Pancreas (tissue), 10 donors: ENCODE measurements around the gene IL16. TPM values are rescaled to one million over a fixed set of nuclear protein-coding genes. Genes with fewer than 3 reads are reported as not detected.

Source experiments
- ATAC-seq, 4 donors: fragments of 200-7000 bp; cut with Tn5 transposase; one replicate each; pipeline versions ENCODE4 v1.8.0 to v1.9.1; 2020; ENCODE audit warnings: mild to moderate bottlenecking in 4 of 4, moderate library complexity in 4 of 4
- DNase-seq, 6 donors: peaks; one replicate each; pipeline ENCODE4 v3.0.0-alpha.2; 2020
- FAIRE-seq: peaks from 2 replicates; lab custom pipeline; 2012; peaks lifted over from hg19 to GRCh38; lab: Jason Lieb, UNC
- H3K27ac ChIP-seq, 4 donors: fragments of 200-600 bp; sonication (generic); 1 replicate in 3 of 4; 2 replicates in 1 of 4; pipeline versions ENCODE4 v1.5.0 to v1.8.0; 2020
- H3K27me3 ChIP-seq, 4 donors: fragments of 200-600 bp; one replicate each; pipeline ENCODE4 v1.8.0; 2021
- H3K36me3 ChIP-seq, 3 donors: fragments of 200-600 bp; sonication (generic) in 1 of 3; one replicate each; pipeline versions ENCODE4 v1.5.0 to v1.8.0; 2020 to 2021
- H3K4me1 ChIP-seq, 3 donors: fragments of 200-600 bp; one replicate each; pipeline ENCODE4 v1.8.0; 2021
- H3K4me3 ChIP-seq, 4 donors: fragments of 200-600 bp; sonication (generic) in 2 of 4; one replicate each; pipeline versions ENCODE4 v1.5.0 to v1.8.0; 2020 to 2021
- H3K9me3 ChIP-seq, 4 donors: fragments of 200-600 bp; one replicate each; pipeline ENCODE4 v1.8.0; 2021
- CTCF ChIP-seq, 4 donors: fragments of 200-600 bp; sonication (generic) in 3 of 4; IDR thresholded peaks; one replicate each; pipeline versions ENCODE4 v1.5.0 to v1.8.0; 2021; ENCODE audit warnings: antibody characterized with exemption in 4 of 4
- WGBS, 2 donors: extraction: QIAGEN DNeasy Blood & Tissue Kit; methylation state at CpG; one replicate each; pipeline ENCODE4 v1.1.7; 2013; 5-methylcytosine and 5-hydroxymethylcytosine counted together
- intact Hi-C, 3 donors: fragments of 100-400 bp; cut with DNase I; formaldehyde crosslinking; loops; one replicate each; pipeline versions ENCODE4 v1.11.1 to v1.14.2; 2022
- polyA plus RNA-seq, 2 donors: library from polyadenylated mRNA; stranded (reverse); fragments of 200-250 nt; gene quantifications; one replicate each; pipeline ENCODE4 v1.2.3, GENCODE V29; 2013
- total RNA-seq, 6 donors: library from RNA; stranded (reverse); fragmentation: NEBNext Ultra II Directional in 4 of 6; extraction: Animal tissue kit (Norgen Biotek cat#: 25700) in 4 of 6; gene quantifications; one replicate each; pipeline versions ENCODE4 v1.2.1 to v1.2.4, GENCODE V29; 2021 to 2023
- donor health status: healthy with polysubstance abuse.
- donor health status: DM: no; HTN: no; CAD: no; lungs with moderate emphysema.
- donor health status: DM: no; HTN: no; CAD: no.
- donor health status: control.
- donor health status: control.
- donor health status: Bipolar disorder and iron deficiency.
- donor health status: DM: yes; HTN: yes; CAD: no.
- donor health status: DM: no; HTN: no; CAD: no.
- donor health status: DM: no; HTN: no; CAD: no.
- donor health status: DM: yes; HTN: yes; CAD: no.

Gene IL16
- total and polyA plus RNA-seq, 8 donors, result 0.79 to 7.0 (median 2.4) TPM

GRCh38 chr15:81303244-81304225 lies 106.9 kb downstream of the IL16 start:
- TF ChIP-seq CTCF (IDR thresholded peaks at IDR 0.05), result no peak
- no peak overlapping the region for H3K4me3 ChIP-seq
- WGBS, 2 donors, result 81 to 82% methylated on average over 9 of the region's 9 CpGs
- intact Hi-C loops, result no loop called here
- peak in 1 of 4 donors; percentile 8 for ATAC-seq
- H3K4me1 ChIP-seq, result no peaks in the 10 kb centered on the region
- DNase-seq, result no peak
- H3K36me3 ChIP-seq, result no peaks in the 10 kb centered on the region
- no peaks in the 10 kb centered on the region for H3K9me3 ChIP-seq
- FAIRE-seq, result no peak
- H3K27me3 ChIP-seq, result no peaks in the 10 kb centered on the region
- peak overlapping the region in 2 of 4 donors; percentile 2 to 47 for H3K27ac ChIP-seq

GRCh38 chr15:81304226-81304625 lies 107.5 kb downstream of the IL16 start:
- Histone ChIP-seq H3K27ac (peak overlapping the region in 2 of 4 donors; percentile 2 to 47), H3K9me3 (no peaks in the 10 kb centered on the region), H3K27me3 (no peaks in the 10 kb centered on the region), H3K4me3 (no peak overlapping the region), H3K4me1 (no peaks in the 10 kb centered on the region), H3K36me3 (no peaks in the 10 kb centered on the region)
- intact Hi-C loops, result no loop called here
- TF ChIP-seq CTCF (IDR thresholded peaks at IDR 0.05), result no peak
- FAIRE-seq (no peak), ATAC-seq (peak in 3 of 4 donors; percentile 32 to 57 (median 56)), DNase-seq (no peak)
- WGBS, 2 donors, result 73 to 77% methylated on average over 5 of the region's 5 CpGs

GRCh38 chr15:81308260-81308659 lies 111.6 kb downstream of the IL16 start:
- ATAC-seq (no peak), DNase-seq (no peak), FAIRE-seq (no peak)
- 85 to 86% methylated on average over 2 of the region's 2 CpGs for WGBS, 2 donors
- H3K4me3 ChIP-seq, result no peak overlapping the region
- H3K9me3 ChIP-seq, result no peaks in the 10 kb centered on the region
- intact Hi-C loops, result no loop called here
- H3K36me3 ChIP-seq, result peaks cover 0 to 13% (median 0%) of the 10 kb centered on the region in 3 donors
- H3K27me3 ChIP-seq, result no peaks in the 10 kb centered on the region
- no peaks in the 10 kb centered on the region for H3K4me1 ChIP-seq
- no peak overlapping the region for H3K27ac ChIP-seq
- TF ChIP-seq CTCF (IDR thresholded peaks at IDR 0.05), result no peak

- ATAC-seq (no peak), DNase-seq (no peak), FAIRE-seq (no peak)
- H3K4me1 ChIP-seq, result no peaks in the 10 kb centered on the region
- no peak overlapping the region for H3K27ac ChIP-seq
- peaks cover 0 to 13% (median 0%) of the 10 kb centered on the region in 3 donors for H3K36me3 ChIP-seq
- WGBS, 2 donors, result 79 to 81% methylated on average over 8 of the region's 8 CpGs
- H3K27me3 ChIP-seq, result no peaks in the 10 kb centered on the region
- no peak overlapping the region for H3K4me3 ChIP-seq
- intact Hi-C loops, result no loop called here
- no peak for TF ChIP-seq CTCF (IDR thresholded peaks at IDR 0.05)
- H3K9me3 ChIP-seq, result no peaks in the 10 kb centered on the region
These were observed 113.2 kb downstream of the IL16 start for GRCh38 chr15:81309647-81310450.
